Fibroblast of lung (primary cell): Measurements from ENCODE around the gene OPRM1. TPM values are rescaled to one million over a fixed set of nuclear protein-coding genes. Genes with fewer than 3 reads are reported as not detected.

Experiments used
- DNase-seq, 2 donors: peaks; one replicate each; pipeline versions ENCODE4 v3.0.0 to v3.0.0-alpha.2; 2010; ENCODE audit warnings: low read depth in 2 of 2
- H2AFZ ChIP-seq: 2 replicates; pipeline ENCODE4 v1.5.1; 2012; ENCODE audit warnings: low read length, control low read depth, inconsistent platforms
- H3K27ac ChIP-seq: 2 replicates; pipeline ENCODE4 v1.5.1; 2011; ENCODE audit warnings: low read length, control low read depth; ENCODE audit not compliant: insufficient read depth
- H3K27me3 ChIP-seq: 2 replicates; pipeline ENCODE4 v1.5.1; 2011; ENCODE audit warnings: mild to moderate bottlenecking, low read length; ENCODE audit not compliant: control insufficient read depth, insufficient read depth
- H3K36me3 ChIP-seq: 2 replicates; pipeline ENCODE4 v1.5.1; 2011; ENCODE audit warnings: low read length; ENCODE audit not compliant: control insufficient read depth, insufficient read depth
- H3K4me1 ChIP-seq: 2 replicates; pipeline ENCODE4 v1.5.1; 2011; ENCODE audit warnings: low read length; ENCODE audit not compliant: control insufficient read depth, insufficient read depth; ENCODE audit errors: extremely low read depth
- H3K4me2 ChIP-seq: 2 replicates; pipeline ENCODE4 v1.5.1; 2011; ENCODE audit warnings: low read length, control low read depth; ENCODE audit not compliant: insufficient read depth; ENCODE audit errors: extremely low read depth
- H3K4me3 ChIP-seq, 4 experiments: fragments of 200-600 bp in 1 of 4; sonication (generic) in 1 of 4; replicated peaks in 1 of 4; 2 replicates each; pipeline ENCODE4 v1.5.1; 2011 to 2016; ENCODE audit warnings: low read length in 4 of 4, low read depth in 3 of 4, mild to moderate bottlenecking in 3 of 4, control low read depth in 2 of 4, inconsistent platforms in 1 of 4, mixed read lengths in 1 of 4; ENCODE audit not compliant: insufficient read depth in 1 of 4; ENCODE audit errors: control extremely low read depth in 1 of 4
- H3K79me2 ChIP-seq: 2 replicates; pipeline ENCODE4 v1.5.1; 2012; ENCODE audit warnings: mild to moderate bottlenecking, low read length, inconsistent platforms; ENCODE audit not compliant: control insufficient read depth, insufficient read depth
- H3K9ac ChIP-seq: 2 replicates; pipeline ENCODE4 v1.5.1; 2011; ENCODE audit warnings: mild to moderate bottlenecking, low read length, control low read depth; ENCODE audit not compliant: insufficient read depth
- H3K9me3 ChIP-seq: 2 replicates; pipeline ENCODE4 v1.5.1; 2012; ENCODE audit warnings: low read depth, low read length; ENCODE audit not compliant: control insufficient read depth, insufficient read depth
- H4K20me1 ChIP-seq: 2 replicates; pipeline ENCODE4 v1.5.1; 2011; ENCODE audit warnings: low read length; ENCODE audit not compliant: control insufficient read depth, insufficient read depth; ENCODE audit errors: extremely low read depth
- EZH2 ChIP-seq: IDR thresholded peaks from 2 replicates; pipeline ENCODE4 v1.5.1; 2012; ENCODE audit warnings: low read length, control low read depth, mild to moderate bottlenecking; ENCODE audit errors: missing control alignments
- polyA plus RNA-seq, 2 donors: library from polyadenylated mRNA; depleted of rRNA in 1 of 2; stranded (reverse) in 1 of 2; unstranded in 1 of 2; fragments of >200 nt; gene quantifications; 2 replicates each; pipeline ENCODE4 v1.2.1, GENCODE V29; 2011 to 2012; ENCODE audit warnings: missing spikeins in 1 of 2
- total RNA-seq: library from RNA; depleted of rRNA; stranded (reverse); fragments of >200 nt; gene quantifications from 2 replicates; pipeline ENCODE4 v1.2.1, GENCODE V29; 2014
- TF ChIP-seq, protein P1 (sequence below), 2 donors: IDR thresholded peaks in 1 of 2; conservative IDR thresholded peaks in 1 of 2; 1 replicate in 1 of 2; 2 replicates in 1 of 2; pipeline ENCODE4 v1.5.1; 2011 to 2012; ENCODE audit warnings: low read length in 2 of 2, control low read depth in 1 of 2, inconsistent platforms in 1 of 2, low read depth in 1 of 2, mild to moderate bottlenecking in 1 of 2

OPRM1 gene
- total and polyA plus RNA-seq, 2 donors (not counting 1 experiment from before 2014, with no cell fraction given), result not detected

DNA sequence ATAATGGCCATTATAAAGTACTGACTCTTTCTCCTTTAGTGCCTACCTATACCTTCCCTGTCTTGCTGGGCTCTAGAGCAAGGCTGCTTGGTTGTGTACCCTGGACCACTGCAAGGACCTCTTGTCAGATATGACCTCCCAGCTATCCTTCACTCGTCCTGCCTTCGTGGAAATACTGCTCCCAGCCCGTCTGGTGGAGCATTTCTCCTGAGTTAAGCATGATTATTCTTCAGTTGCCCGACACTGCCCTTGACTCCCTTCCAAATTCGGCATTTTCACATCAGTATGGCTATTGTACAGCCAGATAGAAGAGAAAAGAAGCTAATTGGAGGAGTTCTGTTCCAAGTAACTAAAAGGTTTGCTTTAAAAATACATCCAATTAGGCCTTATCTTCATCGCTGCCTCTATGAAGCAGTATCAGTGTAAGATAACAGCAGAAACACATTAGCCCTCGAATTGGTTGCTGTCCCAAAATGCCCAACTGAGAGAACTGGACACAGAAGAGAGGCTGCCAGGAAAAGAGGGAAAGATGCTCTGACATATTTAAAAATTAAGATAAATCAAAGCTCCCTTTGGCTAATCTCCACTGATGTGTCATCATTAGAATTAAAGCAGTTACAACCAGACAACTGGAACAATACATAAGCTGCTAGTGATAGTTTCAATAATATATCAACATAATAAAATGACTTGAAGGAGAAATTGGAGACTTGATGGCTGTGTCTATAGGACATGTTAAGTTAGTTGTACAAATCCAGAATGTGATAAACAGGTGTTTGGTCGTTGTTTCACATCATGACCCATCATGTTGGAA is 54.4 kb downstream of the OPRM1 start:
- H3K27ac ChIP-seq, result no peak overlapping the region
- H3K4me1 ChIP-seq, result no peaks in the 10 kb centered on the region
- no peaks in the 10 kb centered on the region for H3K9me3 ChIP-seq
- no peak overlapping the region for H3K4me2 ChIP-seq
- no peak for DNase-seq
- no peak overlapping the region for H2AFZ ChIP-seq
- H3K79me2 ChIP-seq, result no peaks in the 10 kb centered on the region
- TF ChIP-seq, protein P1, sequence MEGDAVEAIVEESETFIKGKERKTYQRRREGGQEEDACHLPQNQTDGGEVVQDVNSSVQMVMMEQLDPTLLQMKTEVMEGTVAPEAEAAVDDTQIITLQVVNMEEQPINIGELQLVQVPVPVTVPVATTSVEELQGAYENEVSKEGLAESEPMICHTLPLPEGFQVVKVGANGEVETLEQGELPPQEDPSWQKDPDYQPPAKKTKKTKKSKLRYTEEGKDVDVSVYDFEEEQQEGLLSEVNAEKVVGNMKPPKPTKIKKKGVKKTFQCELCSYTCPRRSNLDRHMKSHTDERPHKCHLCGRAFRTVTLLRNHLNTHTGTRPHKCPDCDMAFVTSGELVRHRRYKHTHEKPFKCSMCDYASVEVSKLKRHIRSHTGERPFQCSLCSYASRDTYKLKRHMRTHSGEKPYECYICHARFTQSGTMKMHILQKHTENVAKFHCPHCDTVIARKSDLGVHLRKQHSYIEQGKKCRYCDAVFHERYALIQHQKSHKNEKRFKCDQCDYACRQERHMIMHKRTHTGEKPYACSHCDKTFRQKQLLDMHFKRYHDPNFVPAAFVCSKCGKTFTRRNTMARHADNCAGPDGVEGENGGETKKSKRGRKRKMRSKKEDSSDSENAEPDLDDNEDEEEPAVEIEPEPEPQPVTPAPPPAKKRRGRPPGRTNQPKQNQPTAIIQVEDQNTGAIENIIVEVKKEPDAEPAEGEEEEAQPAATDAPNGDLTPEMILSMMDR (conservative IDR thresholded peaks at IDR 0.05 in 1 of 2, IDR thresholded peaks at IDR 0.05 in 1 of 2; ENCODE audit: low read depth in 1 of 2, low read length in 2 of 2), result no peak
- no peak for TF ChIP-seq EZH2
- no peaks in the 10 kb centered on the region for H4K20me1 ChIP-seq
- H3K27me3 ChIP-seq, result no peaks in the 10 kb centered on the region
- no peak overlapping the region for H3K9ac ChIP-seq
- no peaks in the 10 kb centered on the region for H3K36me3 ChIP-seq
- H3K4me3 ChIP-seq, result no peak overlapping the region

DNA sequence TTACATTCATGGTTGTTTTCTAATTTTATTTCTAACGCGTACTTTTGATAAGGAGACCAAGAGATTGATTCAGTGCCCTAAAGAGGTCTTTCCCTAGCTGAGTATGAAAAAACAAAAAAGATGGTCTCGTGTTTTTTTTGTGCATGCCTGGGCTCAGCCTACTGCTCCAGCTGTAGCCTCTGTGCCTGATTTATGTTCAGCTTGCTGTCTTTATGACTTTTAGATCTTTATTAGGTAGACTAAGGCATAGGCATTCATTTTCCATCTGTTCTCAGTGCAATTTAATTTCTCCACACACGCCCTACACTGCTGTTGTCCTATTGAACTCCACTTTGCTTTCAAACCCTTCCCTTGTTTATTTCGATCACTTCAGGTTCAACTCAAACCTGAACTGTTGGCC is 56.5 kb downstream of the OPRM1 start:
- TF ChIP-seq EZH2, result no peak
- TF ChIP-seq, protein P1 (conservative IDR thresholded peaks at IDR 0.05 in 1 of 2, IDR thresholded peaks at IDR 0.05 in 1 of 2; ENCODE audit: low read depth in 1 of 2, low read length in 2 of 2), result no peak
- no peaks in the 10 kb centered on the region for H3K9me3 ChIP-seq

DNA sequence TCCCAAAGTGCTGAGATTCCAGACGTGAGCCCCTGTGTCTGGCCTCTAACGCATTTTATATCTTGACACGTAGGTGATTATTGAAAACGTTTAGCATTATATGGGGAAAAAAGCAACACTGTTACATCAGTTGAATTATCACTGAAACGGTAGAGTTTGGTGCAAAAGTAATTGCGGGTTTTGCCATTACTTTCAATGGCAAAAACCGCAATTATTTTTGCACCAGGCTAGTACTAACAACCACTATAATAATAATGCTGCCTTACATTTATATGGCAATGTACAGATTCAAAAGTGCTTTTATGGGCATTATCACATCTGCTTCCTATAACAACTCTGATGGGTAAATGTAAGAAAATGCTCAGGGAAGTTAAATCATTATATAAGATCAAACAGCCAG is 57.3 kb downstream of the OPRM1 start:
- H4K20me1 ChIP-seq, result no peaks in the 10 kb centered on the region
- no peaks in the 10 kb centered on the region for H3K79me2 ChIP-seq
- H3K9ac ChIP-seq, result no peak overlapping the region
- no peak for DNase-seq
- no peaks in the 10 kb centered on the region for H3K9me3 ChIP-seq
- no peak for TF ChIP-seq EZH2
- TF ChIP-seq, protein P1 (conservative IDR thresholded peaks at IDR 0.05 in 1 of 2, IDR thresholded peaks at IDR 0.05 in 1 of 2; ENCODE audit: low read depth in 1 of 2, low read length in 2 of 2), result no peak
- H3K4me3 ChIP-seq, result no peak overlapping the region
- H3K4me2 ChIP-seq, result no peak overlapping the region
- no peak overlapping the region for H2AFZ ChIP-seq
- no peaks in the 10 kb centered on the region for H3K27me3 ChIP-seq
- no peaks in the 10 kb centered on the region for H3K4me1 ChIP-seq
- no peak overlapping the region for H3K27ac ChIP-seq
- H3K36me3 ChIP-seq, result no peaks in the 10 kb centered on the region

More for the DNA sequence above, 56.5 kb downstream of the OPRM1 start:
- Histone ChIP-seq H3K36me3 (no peaks in the 10 kb centered on the region), H3K27ac (no peak overlapping the region), H4K20me1 (no peaks in the 10 kb centered on the region), H3K4me1 (no peaks in the 10 kb centered on the region), H3K79me2 (no peaks in the 10 kb centered on the region), H3K27me3 (no peaks in the 10 kb centered on the region), H3K4me2 (no peak overlapping the region), H2AFZ (no peak overlapping the region), H3K9ac (no peak overlapping the region), H3K4me3 (no peak overlapping the region)
- no peak for DNase-seq
